NCI-H1417 (cell line): ENCODE results near the gene SDE2.
"Not testable (repeated sequence)": the region's sequence is repeated elsewhere in the genome, so short reads cannot be mapped to it uniquely, and the experiment has no call there.

Experiments used
- DNase-seq, 3 experiments: peaks; one replicate each; lab custom pipeline; 2025; lab: John Stamatoyannopoulos, UW

The SDE2 gene

DNA sequence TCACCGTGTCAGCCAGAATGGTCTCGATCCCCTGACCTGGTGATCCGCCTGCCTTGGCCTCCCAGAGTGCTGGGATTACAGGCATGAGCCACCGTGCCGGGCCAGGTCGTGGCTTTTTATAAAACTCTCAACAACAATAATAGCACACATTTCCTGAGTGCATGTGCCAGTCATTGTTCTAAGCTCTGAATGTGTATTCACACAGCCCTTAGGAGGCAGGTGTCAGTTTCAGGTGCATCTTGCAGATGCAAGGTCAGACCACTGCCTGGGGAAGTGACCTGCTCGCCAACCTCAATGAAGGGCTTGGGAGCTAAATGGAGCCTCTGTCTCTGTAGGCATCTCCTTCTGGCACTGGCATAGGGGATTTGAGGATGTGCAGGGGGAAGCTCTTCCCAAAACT, 56.6 kb downstream of the SDE2 start:
- peak in 2 of 3 experiments; percentile 4 to 49 for DNase-seq

DNA sequence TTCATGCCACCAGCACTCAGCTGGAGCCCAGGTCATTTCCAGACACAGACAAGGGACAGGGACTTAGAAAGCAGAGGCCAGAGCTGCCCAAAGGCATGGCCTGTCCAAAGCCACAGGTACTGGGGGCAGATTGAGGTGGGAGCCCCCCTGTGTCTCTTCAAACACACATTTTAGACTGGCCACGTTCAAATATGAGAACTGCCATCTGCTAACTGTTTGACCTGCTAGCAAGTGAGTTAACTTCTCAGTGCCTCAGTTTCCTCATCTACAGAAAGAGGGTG, 57.3 kb downstream of the SDE2 start:
- DNase-seq, result no peak

DNA sequence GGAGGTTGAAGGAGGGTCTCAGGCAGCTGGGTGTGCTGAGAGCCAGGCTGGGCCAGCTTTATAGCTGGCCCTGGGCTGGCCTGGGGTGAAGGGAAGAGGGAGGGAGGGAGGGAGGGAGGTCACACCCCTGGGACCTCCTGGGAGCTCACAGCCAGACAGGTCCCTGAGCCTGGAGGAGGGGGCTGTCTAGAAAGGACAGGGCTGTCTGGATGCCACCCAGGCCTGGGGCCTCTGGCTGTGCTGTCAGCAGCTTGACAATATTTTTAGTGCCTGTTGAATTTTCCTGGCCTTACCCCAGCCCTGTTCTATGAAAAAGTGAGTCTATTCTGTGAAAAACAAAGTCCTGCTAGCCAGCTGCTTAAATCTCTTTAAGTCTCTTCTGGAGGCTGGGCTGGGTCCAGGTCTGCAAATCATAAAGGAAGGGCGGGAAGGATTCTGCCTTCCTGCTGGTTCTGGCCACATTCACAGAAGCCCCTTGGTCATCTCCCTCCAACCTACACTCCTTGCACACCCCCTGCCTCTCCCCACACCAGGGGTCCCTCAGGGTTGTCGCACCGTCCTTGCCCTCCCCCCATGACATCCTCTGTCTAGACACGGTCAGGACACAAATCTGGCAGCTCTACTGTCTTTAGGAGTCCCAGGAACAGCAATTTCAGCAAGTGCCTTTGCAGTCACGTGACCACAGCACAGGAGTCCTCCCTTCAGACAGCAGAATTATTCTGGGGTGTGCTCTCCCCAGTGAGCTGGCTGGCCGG, 57.8 kb downstream of the SDE2 start, which contains the start of gene LEFTY2:
Gene LEFTY2 (minus strand): TSS at position 34 of the 755 bp plus-strand sequence. CDS start 80 bp downstream, outside the sequence.
- no peak for DNase-seq

DNA sequence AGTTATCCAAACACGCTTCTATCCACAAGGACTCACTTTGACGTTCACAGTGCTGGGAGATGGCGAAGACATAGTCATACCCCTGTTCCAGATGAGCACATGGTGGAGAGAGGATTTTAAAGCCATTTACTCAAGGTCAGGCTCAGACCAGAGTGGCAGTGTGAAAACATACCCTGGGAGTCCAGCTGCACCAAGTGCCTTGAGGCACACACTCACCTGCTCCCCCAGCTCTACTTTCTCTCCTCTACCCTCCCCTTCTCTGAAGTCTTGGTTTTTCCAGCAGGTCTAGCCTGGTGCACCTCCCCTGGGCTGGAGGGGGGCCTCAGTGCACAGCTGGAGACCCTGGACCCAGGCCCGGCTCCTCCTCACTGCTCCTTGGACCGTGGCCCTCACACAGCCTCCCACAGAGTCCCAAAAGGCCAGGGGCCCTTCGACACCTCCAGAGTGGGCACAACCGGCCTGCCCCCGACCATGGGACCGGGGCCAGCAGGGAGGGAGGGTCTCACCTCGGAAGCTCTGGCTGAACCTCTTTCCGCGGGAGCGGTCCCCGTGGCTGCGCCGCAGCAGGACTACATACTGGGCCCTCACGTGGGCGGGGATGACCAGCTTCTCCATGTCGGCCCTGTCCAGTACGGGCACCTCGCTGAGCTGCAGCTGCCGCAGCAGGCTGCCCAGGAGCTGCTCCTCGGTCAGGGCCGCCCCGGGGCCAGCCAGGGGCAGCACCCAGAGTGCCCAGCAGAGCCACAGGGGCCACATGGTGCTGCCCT, 58.6 kb downstream of the SDE2 start:
- DNase-seq, result no peak

DNA sequence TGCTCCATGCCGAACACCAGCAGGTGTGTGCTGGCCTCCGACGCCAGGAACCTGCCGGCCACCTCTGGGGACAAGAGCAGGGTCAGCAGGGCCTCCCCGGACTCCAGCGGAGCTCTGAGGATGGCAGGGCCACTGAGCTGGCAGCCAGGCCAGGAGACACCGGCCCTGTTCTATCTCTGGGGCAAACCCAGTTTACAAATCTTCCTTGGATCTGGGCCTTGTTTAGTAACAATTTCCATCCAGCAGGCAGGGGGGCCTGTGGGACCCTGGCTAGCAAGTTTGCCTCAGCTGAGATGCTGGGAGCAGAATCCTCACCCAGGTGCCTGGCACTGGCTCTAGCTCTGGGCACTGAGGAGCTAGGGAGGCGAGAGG, 59.2 kb downstream of the SDE2 start:
- DNase-seq, result not testable (repeated sequence)

DNA sequence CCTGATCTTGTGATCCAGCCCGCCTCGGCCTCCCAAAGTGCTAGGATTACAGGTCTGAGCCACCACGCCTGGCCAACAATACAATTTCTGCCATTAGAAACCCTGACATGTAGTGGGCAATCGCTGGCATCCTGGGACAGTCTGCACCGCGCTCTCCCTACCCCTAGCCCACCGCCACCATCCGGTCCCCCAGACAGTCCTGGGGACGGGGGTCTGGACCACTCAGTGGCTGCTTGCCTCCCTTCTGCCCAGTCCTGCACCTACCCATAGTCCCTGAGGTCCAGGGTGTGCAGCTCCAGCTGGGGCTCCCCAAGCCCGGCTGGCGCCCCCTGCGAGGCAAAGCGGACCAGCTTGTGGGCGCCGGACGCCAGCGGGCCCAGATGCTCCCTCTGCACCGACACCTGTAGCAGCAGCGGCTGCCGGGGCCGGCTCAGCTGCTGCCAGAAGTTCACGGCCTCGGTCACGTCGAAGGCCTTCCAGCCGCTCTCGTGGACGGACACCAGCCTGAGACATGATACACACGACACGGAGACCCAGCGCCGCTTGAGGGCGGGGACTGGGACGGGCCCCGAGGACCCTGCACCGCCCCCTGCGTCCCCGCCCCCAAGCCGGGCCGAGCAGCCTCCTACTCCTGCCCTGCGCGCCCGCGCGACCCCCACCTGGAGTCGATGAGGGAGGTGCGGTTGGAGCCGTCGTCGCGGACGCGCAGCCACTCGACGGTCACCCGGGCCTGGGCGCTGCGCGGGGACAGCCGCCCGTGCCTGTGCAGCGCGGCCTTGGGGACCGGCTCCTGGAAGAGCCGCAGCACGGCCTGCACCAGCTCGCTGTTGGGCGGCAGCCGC, 59.8 kb downstream of the SDE2 start:
- DNase-seq, result not testable (repeated sequence)

DNA sequence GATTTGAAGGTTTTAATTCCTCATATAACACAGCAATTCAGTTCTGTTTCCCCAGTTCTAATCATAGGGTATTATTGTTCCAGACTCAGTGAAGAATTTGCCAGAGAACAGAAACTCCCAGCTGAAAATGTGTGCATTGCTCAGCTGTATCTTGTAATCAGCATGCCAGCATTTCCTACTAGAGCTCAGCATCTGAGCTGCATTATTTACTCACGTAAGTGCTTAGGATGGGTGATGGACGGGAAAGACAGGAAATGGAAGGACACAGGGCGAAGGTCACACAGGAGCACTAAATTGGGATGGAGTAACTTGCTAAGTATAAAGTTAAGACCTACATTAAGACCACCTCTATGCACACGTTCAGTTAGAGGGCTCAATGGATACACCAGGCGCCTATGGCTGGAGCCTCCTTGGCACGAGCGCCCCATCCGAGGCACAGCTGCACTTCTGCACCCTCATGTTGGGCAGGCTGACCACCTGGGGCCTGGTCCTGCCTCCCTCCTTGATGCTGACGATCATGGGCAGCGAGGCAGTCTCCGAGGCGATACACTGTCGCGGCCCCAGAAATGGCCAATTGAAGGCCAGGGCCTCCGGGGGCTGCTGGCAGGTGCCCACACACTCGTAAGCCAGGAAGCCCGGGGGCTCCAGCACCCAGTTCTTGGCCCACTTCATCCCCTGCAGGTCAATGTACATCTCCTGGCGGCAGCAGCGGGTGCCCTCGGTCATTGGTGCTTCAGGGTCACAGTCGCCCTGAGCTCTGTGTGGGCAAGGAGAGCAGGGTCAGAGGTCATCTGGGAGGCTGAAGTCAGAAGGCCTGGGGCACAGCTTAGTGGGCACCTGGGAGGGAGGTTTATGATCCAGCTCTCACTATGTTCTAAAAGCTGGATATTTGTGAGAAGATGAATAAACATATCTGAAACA, 61.8 kb downstream of the SDE2 start:
- DNase-seq, result no peak

DNA sequence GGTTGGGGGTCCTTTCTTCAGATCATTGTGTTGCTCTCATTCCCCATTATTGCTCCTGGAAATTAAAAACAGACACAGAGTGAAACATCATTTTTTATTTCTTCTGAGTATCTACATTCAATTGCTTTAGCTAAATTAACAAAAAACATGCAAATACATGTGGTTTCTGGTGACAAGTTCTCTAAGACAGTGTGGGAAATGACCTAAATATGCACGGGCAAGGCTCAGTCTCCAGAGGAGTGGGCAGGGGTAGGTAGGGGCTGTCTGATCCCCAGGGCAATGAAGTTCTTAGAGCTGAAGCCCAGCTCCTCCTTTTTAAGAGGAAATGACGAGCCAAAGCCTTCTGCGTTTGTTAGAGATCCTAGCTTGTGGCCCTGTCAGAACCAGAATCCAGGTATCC, 62.6 kb downstream of the SDE2 start:
- DNase-seq, result no peak

DNA sequence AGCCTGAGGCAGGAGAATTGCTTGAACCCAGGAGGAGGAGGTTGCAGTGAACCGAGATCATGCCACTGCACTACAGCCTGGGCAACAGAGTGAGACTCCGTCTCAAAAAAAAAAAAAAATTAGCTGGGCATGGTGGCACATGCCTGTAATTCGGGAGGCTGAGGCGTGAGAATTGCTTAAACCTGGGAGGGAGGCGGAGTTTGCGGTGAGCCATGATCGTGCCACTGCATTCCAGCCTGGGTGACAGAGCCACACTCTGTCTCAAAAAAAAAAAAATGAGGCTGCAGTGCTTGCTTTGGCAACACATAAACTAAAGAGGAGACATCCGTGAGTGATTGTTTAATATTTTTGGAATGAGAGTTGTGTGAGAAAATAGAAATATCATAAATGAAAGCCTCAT, 63.1 kb downstream of the SDE2 start:
- DNase-seq, result not testable (repeated sequence)

DNA sequence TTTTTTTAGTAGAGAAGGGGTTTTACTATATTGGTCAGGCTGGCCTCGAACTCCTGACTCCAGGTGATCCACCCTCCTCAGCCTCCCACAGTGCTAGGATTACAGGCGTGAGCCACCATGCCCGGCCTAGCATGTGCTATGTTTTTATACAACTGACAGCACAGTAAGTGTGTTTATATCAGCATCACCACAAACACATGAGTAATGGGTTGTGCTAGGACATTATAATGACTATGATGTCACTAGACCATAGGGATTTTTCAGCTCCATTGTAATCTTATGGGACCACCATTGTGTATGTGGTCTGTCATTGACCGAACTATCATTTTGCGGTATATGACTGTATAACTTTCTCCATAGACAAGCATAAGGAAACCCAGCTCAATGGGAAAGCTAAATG, 64.4 kb downstream of the SDE2 start:
- no peak for DNase-seq

DNA sequence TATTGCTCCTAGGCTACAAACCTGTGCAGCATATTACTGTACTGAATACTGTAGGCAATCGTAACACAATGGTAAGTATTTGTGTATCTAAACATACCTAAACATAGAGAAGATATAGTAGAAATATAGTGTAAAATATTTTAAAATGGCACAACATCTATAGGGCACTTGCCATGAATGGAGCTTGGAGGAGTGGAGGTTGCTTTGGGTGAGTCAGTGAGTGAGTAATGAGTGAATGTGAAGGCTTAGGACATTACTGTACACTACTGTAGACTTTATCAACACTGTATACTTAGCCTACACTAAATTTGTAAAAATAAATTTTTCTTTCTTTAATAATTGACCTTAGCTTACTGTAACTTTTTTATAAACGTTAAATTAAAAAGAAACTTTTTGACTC, 66.1 kb downstream of the SDE2 start:
- no peak for DNase-seq
